Endothelial cell of umbilical vein (primary cell): ENCODE data around the gene ADD1.

Source experiments
- EZH2 ChIP-seq: IDR thresholded peaks from 2 replicates; pipeline ENCODE4 v1.6.1; 2012; ENCODE audit warnings: borderline replicate concordance, low read depth, mild to moderate bottlenecking, moderate library complexity, low read length, inconsistent platforms; ENCODE audit not compliant: severe bottlenecking
- JUN ChIP-seq: IDR thresholded peaks from 2 replicates; pipeline ENCODE4 v1.6.1; 2011; ENCODE audit warnings: borderline replicate concordance, low read depth; ENCODE audit not compliant: insufficient read length, insufficient read depth
- MAX ChIP-seq: IDR thresholded peaks from 2 replicates; pipeline ENCODE4 v1.6.1; 2011; ENCODE audit not compliant: insufficient read depth, insufficient read length
- MYC ChIP-seq: IDR thresholded peaks from one replicate; pipeline ENCODE4 v1.6.1; 2011; ENCODE audit warnings: mild to moderate bottlenecking, low read depth, low read length
- POLR2A ChIP-seq: IDR thresholded peaks from 2 replicates; pipeline ENCODE4 v1.6.1; 2012; ENCODE audit warnings: low read depth, mild to moderate bottlenecking, control low read depth, low read length
- POLR2AphosphoS5 ChIP-seq: IDR thresholded peaks from 2 replicates; pipeline ENCODE4 v1.6.1; 2012; ENCODE audit warnings: low read depth, mild to moderate bottlenecking, control low read depth, low read length, moderate library complexity; ENCODE audit not compliant: insufficient read depth
- TF ChIP-seq, protein P1 (sequence below), 2 donors: IDR thresholded peaks; 1 replicate in 1 of 2; 2 replicates in 1 of 2; pipeline ENCODE4 v1.5.1; 2011; ENCODE audit warnings: low read length in 2 of 2, mild to moderate bottlenecking in 2 of 2, moderate library complexity in 2 of 2, control low read depth in 1 of 2, inconsistent platforms in 1 of 2, low read depth in 1 of 2; ENCODE audit not compliant: insufficient read depth in 1 of 2; ENCODE audit errors: extremely low read depth in 1 of 2

- TF ChIP-seq, protein P1, sequence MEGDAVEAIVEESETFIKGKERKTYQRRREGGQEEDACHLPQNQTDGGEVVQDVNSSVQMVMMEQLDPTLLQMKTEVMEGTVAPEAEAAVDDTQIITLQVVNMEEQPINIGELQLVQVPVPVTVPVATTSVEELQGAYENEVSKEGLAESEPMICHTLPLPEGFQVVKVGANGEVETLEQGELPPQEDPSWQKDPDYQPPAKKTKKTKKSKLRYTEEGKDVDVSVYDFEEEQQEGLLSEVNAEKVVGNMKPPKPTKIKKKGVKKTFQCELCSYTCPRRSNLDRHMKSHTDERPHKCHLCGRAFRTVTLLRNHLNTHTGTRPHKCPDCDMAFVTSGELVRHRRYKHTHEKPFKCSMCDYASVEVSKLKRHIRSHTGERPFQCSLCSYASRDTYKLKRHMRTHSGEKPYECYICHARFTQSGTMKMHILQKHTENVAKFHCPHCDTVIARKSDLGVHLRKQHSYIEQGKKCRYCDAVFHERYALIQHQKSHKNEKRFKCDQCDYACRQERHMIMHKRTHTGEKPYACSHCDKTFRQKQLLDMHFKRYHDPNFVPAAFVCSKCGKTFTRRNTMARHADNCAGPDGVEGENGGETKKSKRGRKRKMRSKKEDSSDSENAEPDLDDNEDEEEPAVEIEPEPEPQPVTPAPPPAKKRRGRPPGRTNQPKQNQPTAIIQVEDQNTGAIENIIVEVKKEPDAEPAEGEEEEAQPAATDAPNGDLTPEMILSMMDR (IDR thresholded peaks at IDR 0.05; ENCODE audit: extremely low read depth in 1 of 2, insufficient read depth in 1 of 2, low read depth in 1 of 2, low read length in 2 of 2), result no peak
- TF ChIP-seq MAX (no peak), POLR2A (no peak), JUN (no peak), POLR2AphosphoS5 (no peak), MYC (no peak), EZH2 (no peak)
These were observed 40.8 kb upstream of the ADD1 start for GRCh38 chr4:2802618-2803531.
